ENCODE measurements around the gene MYH14. TPM values are rescaled to one million over a fixed set of nuclear protein-coding genes. Genes with fewer than 3 reads are reported as not detected.
A peak's percentile ranks its signal among the peaks of the same experiment; 100 is the strongest.

MYH14 gene
- total RNA-seq, 1 donor from 2014 or later = 146 TPM

- ATAC-seq (no peak), DNase-seq (no peak)
- Histone ChIP-seq H3K9me3 (no peaks in the 10 kb centered on the region), H3K4me1 (no peaks in the 10 kb centered on the region), H3K4me3 (no peak overlapping the region), H3K36me3 (peaks cover 12% of the 10 kb centered on the region), H3K27me3 (no peaks in the 10 kb centered on the region), H3K27ac (no peak overlapping the region)
- TF ChIP-seq CTCF (IDR thresholded peaks at IDR 0.05) = no peak
- intact Hi-C loops (cut with DNase I) = no loop called here
Measured at GRCh38 chr19:50275577-50276368, 72.4 kb downstream of the MYH14 start.

DNA sequence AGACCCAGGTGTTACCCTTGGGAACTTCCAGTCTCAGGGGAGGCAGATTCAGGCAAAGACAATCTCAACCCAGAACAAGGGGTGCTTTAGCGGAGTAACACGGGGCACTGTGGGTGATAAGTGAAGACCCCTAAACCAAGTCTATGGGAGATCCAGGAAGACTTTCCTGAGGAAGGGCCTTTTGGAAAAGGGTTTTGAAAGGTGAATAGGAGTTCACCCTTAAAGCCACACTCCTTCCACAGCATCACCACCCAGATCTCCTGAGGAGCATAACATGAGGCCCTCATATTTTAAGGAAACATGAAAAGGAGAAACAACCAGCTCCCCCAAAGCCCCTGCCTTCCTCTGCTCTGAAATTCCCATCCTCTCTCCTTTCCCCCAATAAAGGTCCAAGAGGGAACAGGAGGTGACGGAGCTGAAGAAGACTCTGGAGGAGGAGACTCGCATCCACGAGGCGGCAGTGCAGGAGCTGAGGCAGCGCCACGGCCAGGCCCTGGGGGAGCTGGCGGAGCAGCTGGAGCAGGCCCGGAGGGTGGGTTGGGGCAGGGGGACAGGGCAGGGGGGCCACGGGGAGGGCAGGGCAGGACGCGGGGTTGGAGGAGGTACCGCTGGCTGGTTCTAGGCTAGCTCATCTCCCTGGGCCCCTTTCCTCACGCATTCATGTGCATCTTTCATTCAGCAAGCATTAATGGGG is 73.1 kb downstream of the MYH14 start:
- DNase-seq (no peak), ATAC-seq (no peak)
- no peaks in the 10 kb centered on the region for H3K9me3 ChIP-seq
- H3K27me3 ChIP-seq = no peaks in the 10 kb centered on the region
- no peaks in the 10 kb centered on the region for H3K4me1 ChIP-seq
- H3K27ac ChIP-seq = no peak overlapping the region
- TF ChIP-seq CTCF (IDR thresholded peaks at IDR 0.05) = no peak
- H3K36me3 ChIP-seq = peaks cover 12% of the 10 kb centered on the region
- H3K4me3 ChIP-seq = no peak overlapping the region
- intact Hi-C loops (cut with DNase I) = no loop called here

GRCh38 chr19:50277966-50278580 is 74.7 kb downstream of the MYH14 start:
- H3K27ac ChIP-seq = no peak overlapping the region
- no peak overlapping the region for H3K4me3 ChIP-seq
- intact Hi-C loops (cut with DNase I) = no loop called here
- no peaks in the 10 kb centered on the region for H3K4me1 ChIP-seq
- no peak for DNase-seq
- H3K36me3 ChIP-seq = no peaks in the 10 kb centered on the region
- TF ChIP-seq CTCF (IDR thresholded peaks at IDR 0.05) = no peak
- H3K27me3 ChIP-seq = no peaks in the 10 kb centered on the region
- no peaks in the 10 kb centered on the region for H3K9me3 ChIP-seq
- ATAC-seq = no peak

GRCh38 chr19:50280074-50280473 is 76.7 kb downstream of the MYH14 start:
- DNase-seq (no peak), ATAC-seq (peak; percentile 38)
- no peaks in the 10 kb centered on the region for H3K9me3 ChIP-seq
- no peaks in the 10 kb centered on the region for H3K4me1 ChIP-seq
- no peak for TF ChIP-seq CTCF (IDR thresholded peaks at IDR 0.05)
- no peaks in the 10 kb centered on the region for H3K27me3 ChIP-seq
- H3K27ac ChIP-seq = no peak overlapping the region
- no peak overlapping the region for H3K4me3 ChIP-seq
- intact Hi-C loops (cut with DNase I) = no loop called here
- H3K36me3 ChIP-seq = no peaks in the 10 kb centered on the region

DNA sequence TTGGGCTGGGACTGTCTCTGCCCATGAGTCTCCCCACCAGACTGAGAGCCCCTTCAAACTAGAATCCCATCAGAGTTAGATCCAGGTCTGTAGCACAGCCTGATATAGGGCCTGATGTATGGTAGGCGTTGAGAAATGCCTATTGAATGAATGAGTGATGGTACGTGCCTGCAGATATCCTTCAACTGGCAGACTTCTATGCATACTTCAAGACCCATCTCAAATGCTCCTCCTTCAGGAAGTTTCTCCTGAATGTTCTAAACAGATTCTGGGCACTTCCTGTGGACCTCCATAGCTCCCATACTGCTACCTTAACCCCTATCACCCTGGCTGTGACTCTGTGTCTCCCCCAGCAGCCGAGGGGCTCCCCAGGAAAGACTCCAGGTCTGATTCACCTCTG is 77.6 kb downstream of the MYH14 start:
- intact Hi-C loops (cut with DNase I) = no loop called here
- Histone ChIP-seq H3K27me3 (no peaks in the 10 kb centered on the region), H3K4me1 (no peaks in the 10 kb centered on the region), H3K9me3 (no peaks in the 10 kb centered on the region), H3K4me3 (no peak overlapping the region), H3K36me3 (no peaks in the 10 kb centered on the region), H3K27ac (no peak overlapping the region)
- no peak for TF ChIP-seq CTCF (IDR thresholded peaks at IDR 0.05)
- ATAC-seq (no peak), DNase-seq (no peak)

Data from upper lobe of right lung (tissue), 1 donor.